ENCODE results near the gene GRK2.
A peak's percentile ranks its signal among the peaks of the same experiment; 100 is the strongest.

Gene GRK2

GRCh38 chr11:67302571-67303131 is 36.4 kb downstream of the GRK2 start:
- TF ChIP-seq CTCF (IDR thresholded peaks at IDR 0.05), result no peak
- Mint-ChIP-seq H3K4me3 (peak overlapping the region; percentile 75), H3K9me3 (peaks cover 7% of the 10 kb centered on the region), H3K4me1 (peaks cover 21% of the 10 kb centered on the region), H3K27me3 (ENCODE audit: low read depth, poor library complexity) (peaks cover 10% of the 10 kb centered on the region), H3K27ac (no peak overlapping the region), H3K36me3 (ENCODE audit: low read depth) (peaks cover 16% of the 10 kb centered on the region)
- DNase-seq, result peak; percentile 48

- Mint-ChIP-seq H3K4me1 (peaks cover 21% of the 10 kb centered on the region), H3K27me3 (ENCODE audit: low read depth, poor library complexity) (peaks cover 10% of the 10 kb centered on the region), H3K4me3 (peak within 1 kb of the TSS; percentile 75), H3K9me3 (peaks cover under 1% of the 10 kb centered on the region), H3K27ac (no peak within 1 kb of the TSS), H3K36me3 (ENCODE audit: low read depth) (peaks cover 10% of the 10 kb centered on the region)
- peak; percentile 68 for DNase-seq
- no peak for TF ChIP-seq CTCF (IDR thresholded peaks at IDR 0.05)
Observed at GRCh38 chr11:67303132-67303834, 37.0 kb downstream of the GRK2 start, which contains the start of gene SSH3. SSH3 (plus strand) TSS chr11:67303530; CDS start chr11:67303626, 96 bp downstream.

GRCh38 chr11:67303835-67304411 is 37.6 kb downstream of the GRK2 start:
- DNase-seq, result peak; percentile 45
- Mint-ChIP-seq H3K9me3 (no peaks in the 10 kb centered on the region), H3K36me3 (ENCODE audit: low read depth) (peaks cover 5% of the 10 kb centered on the region), H3K27ac (no peak overlapping the region), H3K4me1 (peaks cover 21% of the 10 kb centered on the region), H3K4me3 (peak overlapping the region; percentile 61), H3K27me3 (ENCODE audit: low read depth, poor library complexity) (peaks cover 10% of the 10 kb centered on the region)
- no peak for TF ChIP-seq CTCF (IDR thresholded peaks at IDR 0.05)

GRCh38 chr11:67304511-67305113 is 38.3 kb downstream of the GRK2 start:
- peaks cover 10% of the 10 kb centered on the region for H3K27me3 Mint-ChIP-seq (ENCODE audit: low read depth, poor library complexity)
- H3K27ac Mint-ChIP-seq, result no peak overlapping the region
- peaks cover 5% of the 10 kb centered on the region for H3K36me3 Mint-ChIP-seq (ENCODE audit: low read depth)
- peaks cover 21% of the 10 kb centered on the region for H3K4me1 Mint-ChIP-seq
- no peak for DNase-seq
- no peaks in the 10 kb centered on the region for H3K9me3 Mint-ChIP-seq
- TF ChIP-seq CTCF (IDR thresholded peaks at IDR 0.05), result no peak
- peak overlapping the region; percentile 61 for H3K4me3 Mint-ChIP-seq

GRCh38 chr11:67306769-67307544 is 40.7 kb downstream of the GRK2 start:
- DNase-seq, result no peak
- Mint-ChIP-seq H3K27ac (no peak overlapping the region), H3K4me1 (peaks cover 19% of the 10 kb centered on the region), H3K36me3 (ENCODE audit: low read depth) (no peaks in the 10 kb centered on the region), H3K27me3 (ENCODE audit: low read depth, poor library complexity) (peaks cover 10% of the 10 kb centered on the region), H3K4me3 (no peak overlapping the region), H3K9me3 (no peaks in the 10 kb centered on the region)
- no peak for TF ChIP-seq CTCF (IDR thresholded peaks at IDR 0.05)
